Progenitor cell of endocrine pancreas (in vitro differentiated cells): ENCODE measurements around the gene ARHGAP9. TPM values are rescaled to one million over a fixed set of nuclear protein-coding genes. Genes with fewer than 3 reads are reported as not detected.
A peak's percentile ranks its signal among the peaks of the same experiment; 100 is the strongest.

Experiments used
- DNase-seq: peaks from one replicate; pipeline ENCODE4 v3.0.0; 2021; ENCODE audit warnings: low spot score; ENCODE audit not compliant: unreplicated experiment
- H3K27ac Mint-ChIP-seq: 2 replicates; pipeline ENCODE4 v1.8.0; 2021; ENCODE audit warnings: mild to moderate bottlenecking, moderate library complexity, mixed read lengths
- H3K27me3 Mint-ChIP-seq: 2 replicates; pipeline ENCODE4 v1.8.0; 2021; ENCODE audit warnings: mixed read lengths
- H3K36me3 Mint-ChIP-seq: 2 replicates; pipeline ENCODE4 v1.8.0; 2022; ENCODE audit warnings: mixed read lengths; ENCODE audit not compliant: insufficient read depth
- H3K4me1 Mint-ChIP-seq: 2 replicates; pipeline ENCODE4 v1.8.0; 2021; ENCODE audit warnings: low read depth, mixed read lengths
- H3K4me3 Mint-ChIP-seq: 2 replicates; pipeline ENCODE4 v1.8.0; 2021; ENCODE audit warnings: low read depth, mild to moderate bottlenecking, moderate library complexity, mixed read lengths
- H3K9me3 Mint-ChIP-seq: 2 replicates; pipeline ENCODE4 v1.8.0; 2021; ENCODE audit warnings: low read depth, mixed read lengths
- CTCF ChIP-seq: fragments of 200-600 bp; sonication (generic); IDR thresholded peaks from one replicate; pipeline ENCODE4 v1.5.0; 2021; ENCODE audit warnings: antibody characterized with exemption, mild to moderate bottlenecking; ENCODE audit not compliant: unreplicated experiment
- total RNA-seq: library from RNA; stranded (reverse); gene quantifications from 2 replicates; pipeline ENCODE4 v1.2.1, GENCODE V29; 2021

Gene ARHGAP9
- total RNA-seq, 1 donor from 2014 or later, result 2.8 TPM

DNA sequence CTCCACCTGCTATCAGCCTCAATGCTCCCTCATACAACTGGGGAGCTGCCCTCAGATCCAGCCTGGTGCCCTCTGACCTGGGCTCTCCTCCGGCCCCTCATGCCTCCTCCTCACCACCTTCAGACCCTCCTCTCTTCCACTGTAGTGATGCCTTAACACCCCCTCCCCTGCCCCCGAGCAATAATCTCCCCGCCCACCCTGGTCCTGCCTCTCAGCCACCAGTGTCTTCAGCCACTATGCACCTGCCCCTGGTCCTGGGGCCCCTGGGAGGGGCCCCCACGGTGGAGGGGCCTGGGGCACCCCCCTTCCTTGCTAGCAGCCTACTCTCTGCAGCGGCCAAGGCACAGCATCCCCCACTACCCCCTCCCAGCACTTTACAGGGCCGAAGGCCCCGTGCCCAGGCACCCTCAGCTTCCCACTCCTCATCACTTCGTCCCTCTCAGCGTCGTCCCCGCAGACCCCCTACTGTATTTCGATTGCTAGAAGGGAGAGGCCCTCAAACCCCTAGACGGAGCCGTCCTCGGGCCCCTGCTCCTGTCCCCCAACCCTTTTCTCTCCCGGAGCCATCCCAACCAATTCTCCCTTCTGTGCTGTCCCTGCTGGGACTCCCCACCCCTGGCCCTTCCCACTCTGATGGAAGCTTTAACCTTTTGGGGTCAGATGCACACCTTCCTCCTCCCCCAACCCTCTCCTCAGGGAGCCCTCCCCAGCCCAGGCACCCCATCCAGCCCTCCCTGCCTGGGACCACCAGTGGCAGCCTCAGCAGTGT is 46.1 kb upstream of the ARHGAP9 start:
- TF ChIP-seq CTCF, result no peak
- H3K27ac Mint-ChIP-seq, result no peak overlapping the region
- H3K4me1 Mint-ChIP-seq, result peaks cover 24% of the 10 kb centered on the region
- no peaks in the 10 kb centered on the region for H3K9me3 Mint-ChIP-seq
- no peak for DNase-seq
- H3K4me3 Mint-ChIP-seq, result no peak overlapping the region
- H3K27me3 Mint-ChIP-seq, result no peaks in the 10 kb centered on the region
- H3K36me3 Mint-ChIP-seq, result peaks cover 8% of the 10 kb centered on the region

DNA sequence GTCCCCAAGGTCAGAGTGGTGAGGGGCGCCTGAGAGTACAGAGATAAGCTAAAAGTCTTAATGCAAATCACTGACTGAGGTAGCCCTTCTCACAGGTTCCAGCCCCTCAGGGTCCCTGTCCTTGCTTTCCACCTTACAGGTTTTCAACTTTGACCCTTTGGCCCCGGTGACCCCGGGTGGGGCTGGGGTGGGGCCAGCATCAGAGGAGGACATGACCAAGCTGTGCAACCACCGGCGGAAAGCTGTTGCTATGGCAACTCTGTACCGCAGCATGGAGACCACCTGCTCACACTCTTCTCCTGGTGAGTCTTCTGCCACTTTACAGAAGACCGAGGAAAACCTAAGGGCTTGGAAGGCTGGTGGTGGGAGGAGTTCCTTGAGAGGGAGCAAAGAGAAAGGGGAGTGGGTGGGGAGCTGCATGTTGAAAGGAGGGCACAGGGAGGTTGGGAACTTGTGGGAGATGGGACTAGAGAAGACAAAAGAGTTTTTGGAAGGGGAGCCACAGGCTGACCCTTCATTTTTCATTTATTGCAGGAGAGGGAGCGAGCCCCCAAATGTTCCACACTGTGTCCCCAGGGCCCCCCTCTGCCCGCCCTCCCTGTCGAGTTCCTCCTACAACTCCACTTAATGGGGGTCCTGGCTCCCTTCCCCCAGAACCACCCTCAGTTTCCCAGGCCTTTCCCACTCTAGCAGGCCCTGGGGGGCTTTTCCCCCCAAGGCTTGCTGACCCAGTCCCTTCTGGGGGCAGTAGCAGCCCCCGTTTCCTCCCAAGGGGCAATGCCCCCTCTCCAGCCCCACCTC is 45.3 kb upstream of the ARHGAP9 start:
- TF ChIP-seq CTCF, result no peak

DNA sequence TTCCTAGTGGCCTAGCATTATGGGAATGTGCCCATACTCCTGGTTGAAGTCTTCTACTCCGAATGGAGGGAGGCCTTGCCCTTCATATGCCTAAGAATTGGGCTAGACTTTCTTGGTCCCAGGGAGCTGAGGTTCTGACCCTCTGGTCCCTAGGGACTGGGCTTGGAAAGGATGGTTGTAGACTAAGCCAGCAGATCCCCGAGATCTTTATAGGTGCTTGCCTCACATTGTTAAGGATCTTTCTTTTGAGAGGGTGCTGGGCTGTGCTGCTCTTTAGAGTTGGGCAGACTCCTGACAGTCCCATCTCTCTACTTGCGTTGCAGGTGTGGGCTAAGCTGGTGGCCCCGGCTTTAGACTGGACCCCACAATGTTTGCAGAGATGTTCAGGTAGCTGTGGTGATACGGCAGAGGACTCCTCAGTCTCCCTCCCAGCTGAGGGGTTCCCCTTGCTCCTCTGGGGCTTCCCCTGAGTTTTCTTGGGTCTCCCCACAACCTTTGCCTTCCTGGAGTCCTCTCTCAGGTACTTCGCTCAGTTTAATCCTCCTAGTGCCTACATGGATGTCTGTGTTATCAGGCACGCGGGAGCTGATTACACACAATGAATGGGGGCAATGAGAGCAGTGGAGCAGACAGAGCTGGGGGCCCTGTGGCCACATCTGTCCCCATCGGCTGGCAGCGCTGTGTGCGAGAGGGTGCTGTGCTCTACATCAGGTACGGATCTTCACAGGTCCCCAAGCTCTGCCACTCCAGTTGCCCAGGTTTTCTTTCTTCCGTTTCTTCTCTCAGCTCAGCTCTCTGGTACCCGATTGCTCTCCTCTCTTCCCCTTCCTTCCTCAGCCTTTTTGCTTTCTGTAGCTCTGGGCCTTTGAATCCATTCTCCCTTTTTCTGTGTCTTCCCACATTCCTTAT is 44.3 kb upstream of the ARHGAP9 start:
- no peaks in the 10 kb centered on the region for H3K9me3 Mint-ChIP-seq

More for the DNA sequence above, 45.3 kb upstream of the ARHGAP9 start:
- no peaks in the 10 kb centered on the region for H3K27me3 Mint-ChIP-seq
- no peak for DNase-seq
- peak overlapping the region; percentile 59 for H3K27ac Mint-ChIP-seq
- peaks cover 7% of the 10 kb centered on the region for H3K36me3 Mint-ChIP-seq
- H3K4me3 Mint-ChIP-seq, result peak overlapping the region; percentile 96
- peaks cover 24% of the 10 kb centered on the region for H3K4me1 Mint-ChIP-seq
- no peaks in the 10 kb centered on the region for H3K9me3 Mint-ChIP-seq

GRCh38 chr12:57522887-57523705 is 43.4 kb upstream of the ARHGAP9 start:
- Mint-ChIP-seq H3K4me3 (peak overlapping the region; percentile 96), H3K27ac (peak overlapping the region; percentile 97), H3K27me3 (no peaks in the 10 kb centered on the region), H3K4me1 (peaks cover 36% of the 10 kb centered on the region), H3K36me3 (peaks cover 5% of the 10 kb centered on the region), H3K9me3 (no peaks in the 10 kb centered on the region)
- no peak for TF ChIP-seq CTCF
- DNase-seq, result peak; percentile 37

More for the DNA sequence above, 44.3 kb upstream of the ARHGAP9 start:
- Mint-ChIP-seq H3K27ac (peak overlapping the region; percentile 97), H3K27me3 (no peaks in the 10 kb centered on the region), H3K4me3 (peak overlapping the region; percentile 96), H3K4me1 (peaks cover 29% of the 10 kb centered on the region), H3K36me3 (peaks cover 5% of the 10 kb centered on the region)
- no peak for TF ChIP-seq CTCF
- no peak for DNase-seq
